GM18526 (cell line): ENCODE data around the gene CALML5.

Experiments
- POLR2A ChIP-seq: IDR thresholded peaks from 3 replicates; pipeline ENCODE4 v1.6.1; 2011; ENCODE audit not compliant: insufficient read length; ENCODE audit errors: extremely low read depth

Gene CALML5

DNA sequence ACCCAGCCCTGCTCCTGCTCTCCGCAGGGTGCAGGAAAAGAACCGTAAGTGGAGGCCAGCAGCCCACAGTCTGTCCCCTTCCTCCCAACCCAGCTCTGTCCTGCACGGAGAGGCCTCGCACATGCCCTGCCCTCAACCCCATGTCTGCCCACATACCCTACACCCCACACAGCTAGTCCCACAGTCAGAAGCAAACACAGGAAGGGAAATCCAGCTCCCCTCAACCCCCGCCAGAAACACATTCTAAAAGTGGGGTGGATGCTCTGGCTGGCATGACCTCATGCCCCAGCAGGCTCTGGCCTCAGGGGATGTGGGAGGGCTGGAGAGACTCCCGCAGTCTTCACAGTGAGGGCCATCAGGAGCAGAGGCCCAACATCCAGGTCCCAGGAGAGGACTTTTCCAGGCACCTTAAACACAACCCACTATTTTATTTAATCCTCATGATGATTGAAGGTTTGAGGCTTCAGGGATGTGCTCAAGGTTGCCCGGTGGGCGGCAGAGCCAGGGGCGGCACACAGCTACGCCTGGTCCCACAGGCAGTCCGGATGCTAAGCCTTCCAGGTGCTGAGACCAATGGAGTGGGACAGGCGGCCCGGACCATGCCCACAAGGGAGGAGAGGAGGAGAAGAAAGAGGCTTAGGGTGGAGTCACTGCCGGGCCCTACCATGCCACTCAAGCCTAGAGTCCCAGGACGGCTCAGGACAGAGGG, 29.9 kb downstream of the CALML5 start:
- TF ChIP-seq POLR2A: no peak

DNA sequence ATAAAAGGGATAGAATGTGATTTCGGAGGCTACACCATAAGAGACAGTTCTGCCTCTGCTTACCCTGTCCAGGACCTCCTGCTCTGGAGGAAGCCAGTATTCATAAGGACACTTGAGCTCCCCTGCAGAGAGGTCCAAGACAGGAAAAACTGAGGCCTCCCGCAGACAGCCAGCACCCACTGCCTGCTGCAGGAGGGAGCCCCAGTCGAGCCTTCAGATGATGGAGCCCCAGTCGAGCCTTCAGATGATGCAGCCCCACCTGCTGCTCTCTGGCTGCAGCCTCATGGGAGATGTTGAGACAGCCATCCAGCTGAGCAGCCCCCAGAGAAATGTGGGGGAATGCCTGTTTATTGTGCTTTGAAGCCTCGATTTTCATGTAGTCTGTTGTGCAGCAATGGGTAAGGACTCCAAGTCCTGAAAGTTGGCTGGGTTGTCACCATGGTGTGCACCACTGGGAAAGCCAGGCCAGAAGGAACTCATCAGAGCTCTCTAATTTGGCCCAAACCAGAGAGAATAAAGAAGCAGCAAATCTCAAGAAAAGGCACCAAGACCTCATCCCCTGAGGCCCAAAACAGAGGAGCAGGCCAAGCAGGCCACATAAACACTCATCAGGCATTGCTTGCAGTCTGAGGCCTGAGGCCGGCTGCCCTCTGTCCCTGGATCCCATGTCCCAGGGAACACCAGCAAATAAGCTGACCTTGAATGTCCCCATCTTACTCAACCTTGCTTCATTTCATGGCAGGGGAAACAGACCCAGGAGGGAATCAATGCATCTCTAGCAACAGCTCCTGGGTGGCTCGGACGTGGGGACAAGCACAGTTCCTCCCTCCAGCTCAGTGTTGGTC, 30.9 kb downstream of the CALML5 start:
- TF ChIP-seq POLR2A: no peak

DNA sequence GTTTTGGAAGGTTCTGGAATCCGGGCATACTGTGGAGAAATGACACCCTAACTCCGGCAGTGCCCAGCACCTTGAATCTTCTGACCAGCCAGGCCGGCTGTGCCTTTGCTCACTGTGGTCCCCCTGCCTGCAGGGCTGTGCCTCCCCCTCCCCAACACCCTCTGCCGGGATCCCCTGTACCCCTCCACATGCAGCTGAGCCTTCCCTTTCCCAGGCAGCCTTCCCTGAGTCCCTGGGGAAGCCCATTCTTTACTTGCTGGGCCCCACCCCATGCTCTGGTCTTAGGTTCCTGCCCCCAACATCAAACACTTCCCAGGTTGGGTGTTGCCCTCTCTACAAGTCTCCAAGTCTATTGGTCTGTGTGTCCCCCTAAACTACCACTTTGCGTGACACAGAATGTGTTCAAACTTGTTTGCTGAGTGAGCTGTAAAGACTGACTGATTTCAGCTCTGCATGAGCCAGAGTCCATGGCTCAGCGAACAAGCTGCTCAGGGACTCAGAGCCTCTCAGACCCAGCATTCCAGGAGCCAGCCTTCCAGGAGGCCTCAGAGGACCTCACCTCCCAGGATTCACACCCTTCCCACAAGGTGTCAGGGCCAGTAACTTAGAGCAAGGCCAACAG, 31.6 kb downstream of the CALML5 start:
- TF ChIP-seq POLR2A: no peak

- no peak for TF ChIP-seq POLR2A
Measured at GRCh38 chr10:5467207-5467535, 32.2 kb downstream of the CALML5 start.

GRCh38 chr10:5466451-5467206, 32.7 kb downstream of the CALML5 start:
- TF ChIP-seq POLR2A: no peak

DNA sequence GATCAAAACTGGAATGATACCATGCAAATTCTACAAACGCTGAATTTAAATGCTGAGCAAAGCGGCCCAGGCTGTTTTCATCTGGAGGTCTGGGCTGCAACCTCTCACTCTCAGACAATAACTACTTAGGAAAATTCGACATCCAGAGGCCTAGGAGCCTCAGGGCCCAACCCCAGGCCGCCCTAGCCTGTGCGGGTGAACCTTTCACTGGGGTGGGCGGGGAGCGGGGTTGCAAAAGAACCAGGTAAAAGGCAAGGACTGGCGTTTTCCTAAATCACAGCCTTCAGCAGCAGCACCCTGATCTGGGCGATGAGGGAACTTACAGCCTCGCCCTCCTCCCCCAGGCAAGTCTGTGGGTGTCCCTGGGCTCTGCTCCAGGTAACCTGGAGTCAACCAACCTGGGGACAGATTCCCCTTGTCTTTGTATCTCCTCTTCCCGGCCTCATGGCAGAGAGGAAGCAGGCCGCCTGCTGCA, 33.4 kb downstream of the CALML5 start:
- no peak for TF ChIP-seq POLR2A

DNA sequence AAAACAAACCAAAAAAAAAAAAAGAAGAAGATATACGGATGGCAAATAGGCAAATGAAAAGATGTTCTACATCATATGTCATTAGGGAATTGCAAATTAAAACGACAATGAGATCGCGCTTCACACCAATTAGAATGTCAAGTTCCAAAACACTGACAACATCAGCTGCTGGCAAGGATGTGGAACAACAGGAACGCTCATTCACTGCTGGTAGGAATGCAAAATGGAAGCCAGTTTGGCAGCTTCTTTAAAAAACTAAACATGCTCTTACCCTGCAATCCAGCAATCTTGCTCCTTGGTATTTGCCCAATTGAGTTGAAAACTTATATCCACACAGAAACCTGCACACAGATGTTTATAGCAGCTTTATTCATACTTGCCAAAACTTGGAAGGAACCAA, 34.8 kb downstream of the CALML5 start:
- TF ChIP-seq POLR2A: no peak

DNA sequence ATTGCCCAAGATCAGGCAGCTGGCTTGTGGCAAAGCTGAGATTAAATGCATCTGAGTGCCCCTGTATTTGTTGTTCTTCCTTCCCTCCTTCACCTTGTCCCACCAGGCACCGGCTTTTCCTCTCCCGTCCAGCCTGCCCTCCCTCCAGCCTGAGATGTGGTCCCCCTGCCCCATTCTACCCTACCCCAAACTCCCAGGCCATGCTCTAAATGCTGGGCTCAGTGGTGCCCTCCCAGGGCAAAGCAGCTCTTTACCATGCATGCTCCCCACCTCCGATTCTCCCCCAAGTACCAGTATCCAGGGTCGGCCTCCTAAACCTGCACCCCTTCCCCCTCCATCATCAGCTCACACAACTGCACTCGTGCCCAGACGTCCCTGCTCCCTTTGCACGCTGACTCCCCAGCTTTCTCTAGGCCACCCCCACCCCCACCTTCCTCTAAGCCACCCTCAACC, 36.5 kb downstream of the CALML5 start:
- TF ChIP-seq POLR2A: no peak

DNA sequence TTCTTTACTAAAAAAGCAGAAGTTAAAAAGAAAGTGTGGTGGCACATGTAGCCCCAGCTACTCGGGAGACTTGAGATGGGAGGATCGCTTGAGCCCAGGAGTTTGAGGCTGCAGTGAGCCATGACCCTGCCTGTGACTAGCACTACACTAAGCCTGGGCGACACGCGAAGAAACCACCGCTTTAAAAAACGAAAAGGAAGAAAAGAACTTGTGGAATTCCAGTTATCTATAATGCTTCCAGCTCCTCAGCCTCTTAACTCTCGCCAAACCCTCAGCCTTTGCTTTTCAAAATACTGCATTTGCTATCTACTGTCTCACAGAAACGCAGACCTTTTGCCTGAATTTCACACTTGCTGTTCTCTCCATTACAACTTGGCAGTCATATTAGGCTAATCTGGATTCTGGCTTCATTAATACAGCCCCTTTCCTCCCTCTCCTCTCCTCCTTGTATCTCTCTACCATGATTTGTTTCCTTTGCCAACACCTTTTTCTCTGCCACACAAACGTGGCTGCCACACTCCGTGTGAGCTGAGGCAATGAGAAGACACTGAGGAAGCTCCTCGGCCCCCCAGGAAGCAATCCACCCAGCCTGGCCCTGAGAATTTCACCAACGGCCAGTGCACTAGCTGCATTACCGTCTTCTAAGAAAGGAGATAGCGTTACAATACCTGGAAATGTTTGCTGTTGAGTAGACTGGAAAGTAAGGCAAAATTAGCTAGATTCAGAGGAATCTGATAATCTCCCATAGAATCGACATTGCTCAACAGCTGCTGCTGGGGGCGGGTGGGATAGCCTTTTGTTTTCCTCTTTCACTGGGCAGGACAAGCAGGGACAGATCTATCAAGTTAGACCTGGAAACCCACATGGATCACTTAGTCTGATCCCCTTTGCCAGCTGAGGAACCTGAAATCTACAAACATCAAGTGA, 37.2 kb downstream of the CALML5 start:
- no peak for TF ChIP-seq POLR2A

- TF ChIP-seq POLR2A: no peak
Measured at GRCh38 chr10:5461203-5461588, 38.2 kb downstream of the CALML5 start.

GRCh38 chr10:5460468-5461202, 38.7 kb downstream of the CALML5 start:
- no peak for TF ChIP-seq POLR2A

GRCh38 chr10:5458949-5459747, 40.2 kb downstream of the CALML5 start:
- no peak for TF ChIP-seq POLR2A

GRCh38 chr10:5458425-5458824, 40.9 kb downstream of the CALML5 start:
- TF ChIP-seq POLR2A: no peak
